GM21717 (cell line): ENCODE measurements around the gene HIP1R.

Experiments
- ATAC-seq: cut with Tn5 transposase; IDR thresholded peaks from one replicate; pipeline ENCODE4 v1.9.1; 2021; ENCODE audit warnings: mild to moderate bottlenecking, moderate library complexity; ENCODE audit not compliant: unreplicated experiment

The HIP1R gene

DNA sequence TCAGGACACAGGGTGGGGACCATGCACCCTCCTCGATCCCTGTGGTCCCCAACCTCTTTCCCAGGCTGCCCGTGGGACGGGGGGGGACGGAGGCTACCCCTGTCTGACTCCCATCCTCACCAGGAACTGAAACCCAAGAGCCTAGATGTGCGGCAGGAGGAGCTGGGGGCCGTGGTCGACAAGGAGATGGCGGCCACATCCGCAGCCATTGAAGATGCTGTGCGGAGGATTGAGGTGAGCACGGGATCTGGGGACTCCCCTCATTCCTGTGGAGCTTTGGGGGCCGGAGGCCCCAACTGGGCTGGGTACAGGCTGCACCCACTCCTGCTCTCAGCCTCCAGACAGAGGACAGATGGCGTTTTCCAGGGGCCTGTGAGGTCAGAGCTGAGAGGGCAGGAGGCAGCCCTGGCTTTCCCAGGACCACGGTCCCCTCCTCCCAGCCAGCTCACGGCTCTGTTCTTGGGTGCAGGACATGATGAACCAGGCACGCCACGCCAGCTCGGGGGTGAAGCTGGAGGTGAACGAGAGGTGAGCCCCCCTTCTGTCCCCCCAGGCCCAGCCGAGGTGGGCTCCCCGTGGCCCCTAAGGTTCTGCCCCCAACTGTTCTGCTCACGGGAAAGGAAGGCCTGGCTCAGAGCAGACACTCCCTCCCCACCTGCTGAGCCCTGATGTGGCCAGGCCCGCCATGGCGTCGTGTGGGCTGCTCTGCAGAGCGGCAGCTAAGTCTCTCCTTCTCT, 24.2 kb downstream of the HIP1R start:
- no peak for ATAC-seq

DNA sequence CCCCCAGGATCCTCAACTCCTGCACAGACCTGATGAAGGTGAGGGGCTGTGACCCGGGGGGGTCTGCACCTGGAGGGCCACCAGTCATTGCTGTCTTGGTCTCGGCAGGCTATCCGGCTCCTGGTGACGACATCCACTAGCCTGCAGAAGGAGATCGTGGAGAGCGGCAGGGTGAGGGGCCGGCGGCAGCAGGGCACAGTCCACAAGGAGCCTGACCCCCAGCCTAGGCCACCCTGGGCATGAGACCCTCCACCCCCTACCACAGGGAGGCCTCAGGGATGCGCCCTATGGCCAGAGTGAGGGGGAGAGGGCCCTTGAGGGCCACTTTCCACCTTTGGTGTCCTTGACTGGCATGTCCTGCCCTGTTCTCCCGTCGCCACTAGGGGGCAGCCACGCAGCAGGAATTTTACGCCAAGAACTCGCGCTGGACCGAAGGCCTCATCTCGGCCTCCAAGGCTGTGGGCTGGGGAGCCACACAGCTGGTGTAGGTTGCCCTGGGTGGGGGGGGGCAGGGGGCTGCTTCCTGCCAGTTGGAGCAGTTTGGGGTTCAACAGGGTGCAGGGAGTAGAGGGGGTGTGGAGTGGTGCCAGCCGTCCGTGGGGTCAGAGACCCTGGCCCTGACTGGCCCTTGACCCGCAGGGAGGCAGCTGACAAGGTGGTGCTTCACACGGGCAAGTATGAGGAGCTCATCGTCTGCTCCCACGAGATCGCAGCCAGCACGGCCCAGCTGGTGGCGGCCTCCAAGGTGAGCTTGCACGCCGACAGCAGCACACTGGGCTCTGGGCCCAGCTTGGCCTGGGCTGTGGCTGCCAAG, 25.0 kb downstream of the HIP1R start:
- ATAC-seq: peak; percentile 50

DNA sequence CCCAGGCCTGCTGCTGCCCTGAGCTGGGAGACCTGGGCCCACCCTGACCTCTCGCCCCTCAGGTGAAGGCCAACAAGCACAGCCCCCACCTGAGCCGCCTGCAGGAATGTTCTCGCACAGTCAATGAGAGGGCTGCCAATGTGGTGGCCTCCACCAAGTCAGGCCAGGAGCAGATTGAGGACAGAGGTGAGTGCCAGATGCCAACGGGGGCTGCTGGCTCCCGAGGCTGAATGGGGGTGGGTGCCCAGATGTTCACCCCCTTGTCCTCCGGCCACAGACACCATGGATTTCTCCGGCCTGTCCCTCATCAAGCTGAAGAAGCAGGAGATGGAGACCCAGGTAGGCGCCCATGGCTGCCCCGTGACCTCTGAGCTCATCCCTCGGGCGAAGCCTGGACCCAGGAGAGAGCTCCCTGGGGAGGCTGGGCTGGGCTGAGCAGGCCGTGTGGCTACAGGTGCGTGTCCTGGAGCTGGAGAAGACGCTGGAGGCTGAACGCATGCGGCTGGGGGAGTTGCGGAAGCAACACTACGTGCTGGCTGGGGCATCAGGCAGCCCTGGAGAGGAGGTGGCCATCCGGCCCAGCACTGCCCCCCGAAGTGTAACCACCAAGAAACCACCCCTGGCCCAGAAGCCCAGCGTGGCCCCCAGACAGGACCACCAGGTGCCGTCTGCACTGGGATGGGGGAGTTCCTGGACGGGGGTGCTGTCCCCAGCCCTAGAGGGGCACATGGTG, 25.8 kb downstream of the HIP1R start:
- no peak for ATAC-seq

DNA sequence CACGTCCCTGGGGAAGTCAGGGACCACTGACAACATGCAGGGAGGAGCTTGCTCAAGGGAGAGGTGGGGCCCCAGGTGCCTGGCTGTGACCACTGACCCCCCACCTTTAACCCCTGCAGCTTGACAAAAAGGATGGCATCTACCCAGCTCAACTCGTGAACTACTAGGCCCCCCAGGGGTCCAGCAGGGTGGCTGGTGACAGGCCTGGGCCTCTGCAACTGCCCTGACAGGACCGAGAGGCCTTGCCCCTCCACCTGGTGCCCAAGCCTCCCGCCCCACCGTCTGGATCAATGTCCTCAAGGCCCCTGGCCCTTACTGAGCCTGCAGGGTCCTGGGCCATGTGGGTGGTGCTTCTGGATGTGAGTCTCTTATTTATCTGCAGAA, 26.3 kb downstream of the HIP1R start:
- ATAC-seq: no peak

DNA sequence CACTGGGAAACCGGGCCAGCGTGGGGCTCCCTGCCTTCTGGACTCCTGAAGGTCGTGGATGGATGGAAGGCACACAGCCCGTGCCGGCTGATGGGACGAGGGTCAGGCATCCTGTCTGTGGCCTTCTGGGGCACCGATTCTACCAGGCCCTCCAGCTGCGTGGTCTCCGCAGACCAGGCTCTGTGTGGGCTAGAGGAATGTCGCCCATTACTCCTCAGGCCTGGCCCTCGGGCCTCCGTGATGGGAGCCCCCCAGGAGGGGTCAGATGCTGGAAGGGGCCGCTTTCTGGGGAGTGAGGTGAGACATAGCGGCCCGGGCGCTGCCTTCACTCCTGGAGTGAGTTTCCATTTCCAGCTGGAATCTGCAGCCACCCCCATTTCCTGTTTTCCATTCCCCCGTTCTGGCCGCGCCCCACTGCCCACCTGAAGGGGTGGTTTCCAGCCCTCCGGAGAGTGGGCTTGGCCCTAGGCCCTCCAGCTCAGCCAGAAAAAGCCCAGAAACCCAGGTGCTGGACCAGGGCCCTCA, 26.9 kb downstream of the HIP1R start:
- ATAC-seq: no peak

DNA sequence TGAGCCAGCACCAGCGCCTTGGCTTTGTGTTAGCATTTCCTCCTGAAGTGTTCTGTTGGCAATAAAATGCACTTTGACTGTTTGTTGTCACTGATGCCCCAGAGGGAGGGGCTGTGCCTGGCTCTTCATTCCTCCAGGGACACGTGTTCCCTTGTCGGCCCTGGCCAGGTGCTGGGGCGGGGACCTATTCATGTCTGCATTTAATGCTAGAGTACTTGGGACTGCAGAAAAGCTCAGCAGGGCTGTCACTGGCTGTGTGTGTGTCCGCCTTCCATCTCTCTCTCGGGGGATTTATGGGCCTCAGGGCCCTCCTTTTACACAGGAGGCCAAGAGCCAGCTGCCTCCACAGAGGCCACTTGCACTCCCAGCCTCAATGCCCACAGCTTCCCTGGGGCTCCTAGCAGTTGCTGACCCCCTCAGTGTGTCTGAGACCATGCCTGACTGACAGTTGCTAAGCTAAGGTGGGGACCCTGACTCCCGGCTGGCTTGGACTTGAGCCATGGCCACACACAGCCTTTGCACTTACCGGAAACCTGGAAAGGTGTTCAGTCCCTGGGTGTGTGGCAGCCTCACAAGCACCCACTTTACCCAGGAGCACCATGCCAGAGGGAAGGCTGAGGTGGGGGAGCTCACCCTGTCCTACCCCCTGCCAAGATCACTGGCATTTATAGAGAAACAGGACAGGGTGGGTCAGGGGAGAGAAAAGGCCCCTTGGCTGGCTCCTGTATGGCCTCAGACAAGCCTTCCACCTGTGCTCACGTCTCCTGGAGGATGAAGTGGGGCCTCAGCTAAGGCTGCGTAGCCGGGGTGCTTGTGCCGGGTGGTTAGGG, 27.8 kb downstream of the HIP1R start:
- ATAC-seq: no peak

DNA sequence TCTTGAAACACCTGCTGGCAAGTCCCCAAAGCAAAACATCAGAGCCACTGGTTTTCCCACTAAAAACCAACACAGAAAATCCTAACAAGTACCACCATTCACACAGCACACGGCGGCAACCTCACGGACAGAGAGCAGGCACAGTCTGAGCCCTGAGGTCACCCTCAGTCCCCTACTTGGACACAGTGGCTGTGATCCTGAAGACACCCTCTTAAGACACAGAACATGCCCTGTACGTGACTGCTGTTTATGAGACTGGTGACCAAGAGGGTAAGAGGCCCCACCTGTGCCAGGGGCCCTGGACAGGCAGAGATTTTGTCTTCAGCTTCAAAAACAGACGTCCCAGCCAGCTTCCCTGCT, 29.6 kb downstream of the HIP1R start:
- no peak for ATAC-seq

DNA sequence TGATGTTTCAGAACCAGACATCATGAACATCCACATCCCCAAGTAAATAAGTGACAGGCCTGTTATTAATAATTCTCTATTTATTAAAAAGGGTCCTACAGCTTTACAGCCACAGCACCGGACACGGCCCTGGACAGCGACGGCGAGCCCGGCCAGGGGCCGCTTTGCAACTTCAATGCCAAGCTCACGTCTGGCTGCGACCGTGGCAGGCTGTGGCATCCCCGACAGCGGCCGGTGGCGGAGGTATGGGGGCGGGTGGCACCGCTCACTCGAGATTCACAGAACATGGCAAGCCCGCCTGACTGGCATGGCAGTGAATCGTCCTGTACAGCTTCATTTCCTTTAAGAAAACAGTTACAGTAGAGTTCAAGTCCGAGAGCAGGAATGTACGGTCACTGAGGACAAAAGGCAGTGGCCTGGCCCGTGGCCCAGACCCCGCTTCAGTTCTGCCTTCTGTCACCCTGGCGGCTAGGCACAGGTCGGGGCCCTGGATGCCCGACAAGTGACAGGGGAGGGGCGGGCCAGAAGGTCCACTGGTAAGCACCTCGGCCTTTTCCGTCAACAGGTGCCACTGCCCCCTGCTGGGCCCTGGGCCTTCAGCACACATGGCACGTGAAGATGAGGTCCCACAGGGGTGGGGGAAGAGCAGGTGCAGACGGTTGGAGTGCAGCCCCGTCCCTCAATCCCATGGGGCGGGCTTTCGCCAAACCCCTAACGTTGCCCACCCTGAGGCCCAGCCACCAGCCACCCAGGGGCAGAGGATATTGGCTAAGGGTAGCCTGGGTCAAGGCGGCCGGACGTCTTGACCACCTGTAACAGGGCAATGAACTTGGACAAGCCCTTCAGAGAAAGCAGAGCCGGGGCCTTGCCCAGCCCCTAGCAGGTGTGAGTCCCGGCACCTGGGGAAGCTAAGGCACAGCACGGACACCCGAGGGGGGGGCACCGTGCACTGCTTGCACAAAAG, 30.3 kb downstream of the HIP1R start:
- ATAC-seq: no peak

DNA sequence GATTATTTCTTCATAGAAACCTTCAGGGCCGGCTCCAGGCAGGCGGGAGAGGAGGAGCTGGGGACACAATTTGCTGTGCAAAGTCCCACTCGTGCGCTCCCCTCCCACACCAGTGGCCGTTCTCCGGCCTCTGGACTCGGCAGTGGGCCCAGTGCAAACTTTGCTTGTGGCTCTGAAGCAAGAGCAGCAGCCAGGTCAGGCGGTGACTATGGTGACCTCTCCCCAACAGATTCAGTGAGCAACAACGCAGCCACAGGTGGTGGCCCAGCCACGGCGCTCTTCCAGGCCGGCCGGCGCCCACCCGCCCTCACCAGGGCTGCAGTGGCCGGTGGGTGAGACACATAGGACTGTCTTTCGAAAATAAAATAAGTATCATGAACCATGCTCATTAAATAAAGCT, 31.1 kb downstream of the HIP1R start:
- ATAC-seq: no peak

DNA sequence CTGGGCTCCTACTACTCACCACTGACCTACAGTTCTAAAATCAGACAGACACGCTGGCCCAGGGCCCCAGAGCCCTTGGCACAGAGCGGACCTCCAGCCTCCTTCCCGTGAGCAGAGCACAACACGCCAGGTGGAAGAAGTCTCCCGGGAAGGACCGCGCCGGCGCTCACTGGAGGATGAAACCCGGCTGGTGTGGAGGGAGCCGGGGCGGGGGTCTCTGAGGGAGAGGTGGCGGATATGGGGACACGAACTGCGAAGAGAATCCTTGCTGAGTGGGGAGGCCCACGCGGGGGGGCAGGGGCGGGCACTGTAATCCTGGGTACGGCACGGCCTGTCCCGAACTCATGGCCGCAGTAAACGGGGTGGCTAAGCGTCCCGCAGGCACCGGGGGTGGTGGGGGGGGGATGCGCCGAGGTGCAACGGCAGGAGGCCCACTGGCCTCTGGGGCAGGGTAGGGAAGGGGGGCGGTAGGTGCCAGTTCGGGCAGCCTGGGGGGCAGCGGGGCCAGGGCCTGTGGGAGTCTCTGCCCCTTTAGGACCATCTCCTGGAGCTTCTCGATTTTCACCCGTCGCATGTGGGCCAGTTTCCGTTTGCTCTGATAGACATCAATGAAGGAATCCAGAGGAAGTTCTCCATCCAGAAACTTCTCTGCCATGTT, 31.8 kb downstream of the HIP1R start:
- no peak for ATAC-seq

DNA sequence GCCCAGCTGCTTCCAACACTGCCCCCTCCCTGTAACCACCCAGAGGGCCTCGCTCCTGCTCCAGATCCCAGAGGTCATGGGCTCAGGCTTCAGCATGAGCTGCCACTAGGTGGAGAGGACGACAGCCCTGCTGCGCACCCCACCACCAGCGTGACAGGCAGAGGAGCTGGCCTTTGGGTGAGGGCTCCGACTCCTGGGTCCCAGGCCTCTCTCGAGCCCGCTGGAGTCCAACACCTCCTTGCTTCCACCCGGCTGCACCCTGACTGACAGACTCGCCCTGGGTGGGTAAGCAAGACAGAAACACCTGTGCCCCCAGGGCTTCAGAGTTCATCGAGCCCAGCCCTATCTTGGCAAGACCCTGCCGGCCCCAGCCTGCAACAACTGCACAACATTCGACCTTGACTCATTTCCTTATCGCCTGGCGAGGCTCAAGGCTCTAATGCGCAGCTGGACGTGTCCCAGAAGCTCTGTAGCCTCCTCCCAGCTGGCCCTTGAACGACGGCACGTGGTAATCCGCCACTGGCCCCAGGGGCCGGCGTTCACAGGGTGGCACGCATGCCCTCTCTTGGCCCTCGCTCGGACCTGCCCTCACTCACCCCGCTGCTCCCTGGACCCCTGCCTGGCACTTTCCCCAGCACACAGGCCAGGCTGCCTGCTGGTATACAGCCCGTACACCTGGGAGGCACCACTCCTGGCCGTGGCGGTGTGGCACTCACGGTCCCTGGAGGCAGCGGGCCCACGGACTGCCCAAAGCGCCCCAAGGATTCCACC, 32.6 kb downstream of the HIP1R start:
- no peak for ATAC-seq

DNA sequence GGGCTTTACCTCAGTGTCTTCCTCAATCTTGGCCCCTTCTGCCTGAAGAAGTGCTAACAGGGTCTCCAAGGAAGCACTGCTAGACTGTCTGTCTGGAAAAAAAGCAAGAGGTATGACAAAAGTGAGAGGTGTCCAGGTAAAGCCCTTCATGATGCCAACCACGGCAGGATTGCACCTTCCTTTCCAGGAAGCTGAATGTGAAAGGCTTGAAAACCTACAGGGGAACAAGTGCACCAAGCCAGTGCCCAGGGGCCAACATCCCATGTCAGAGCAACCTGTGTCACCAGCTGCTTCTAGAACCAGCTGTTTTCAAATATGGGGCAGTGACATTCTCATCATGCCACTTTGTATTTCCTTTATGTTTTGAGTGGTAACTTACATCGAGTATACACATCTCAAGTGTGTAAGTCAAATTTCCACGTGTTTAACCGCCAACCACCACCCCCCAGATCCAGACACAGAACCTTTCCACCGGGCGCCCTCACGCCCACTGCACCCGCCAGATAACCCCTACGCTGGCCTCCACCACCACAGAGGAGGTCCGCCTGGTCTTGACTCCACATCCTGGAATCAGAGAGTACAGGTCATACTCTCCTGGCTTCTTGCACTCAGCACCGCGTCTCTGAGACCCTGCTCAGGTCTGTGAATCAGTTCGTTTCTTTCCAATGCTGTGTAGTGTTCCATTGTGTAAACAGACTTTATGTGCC, 33.4 kb downstream of the HIP1R start:
- no peak for ATAC-seq

DNA sequence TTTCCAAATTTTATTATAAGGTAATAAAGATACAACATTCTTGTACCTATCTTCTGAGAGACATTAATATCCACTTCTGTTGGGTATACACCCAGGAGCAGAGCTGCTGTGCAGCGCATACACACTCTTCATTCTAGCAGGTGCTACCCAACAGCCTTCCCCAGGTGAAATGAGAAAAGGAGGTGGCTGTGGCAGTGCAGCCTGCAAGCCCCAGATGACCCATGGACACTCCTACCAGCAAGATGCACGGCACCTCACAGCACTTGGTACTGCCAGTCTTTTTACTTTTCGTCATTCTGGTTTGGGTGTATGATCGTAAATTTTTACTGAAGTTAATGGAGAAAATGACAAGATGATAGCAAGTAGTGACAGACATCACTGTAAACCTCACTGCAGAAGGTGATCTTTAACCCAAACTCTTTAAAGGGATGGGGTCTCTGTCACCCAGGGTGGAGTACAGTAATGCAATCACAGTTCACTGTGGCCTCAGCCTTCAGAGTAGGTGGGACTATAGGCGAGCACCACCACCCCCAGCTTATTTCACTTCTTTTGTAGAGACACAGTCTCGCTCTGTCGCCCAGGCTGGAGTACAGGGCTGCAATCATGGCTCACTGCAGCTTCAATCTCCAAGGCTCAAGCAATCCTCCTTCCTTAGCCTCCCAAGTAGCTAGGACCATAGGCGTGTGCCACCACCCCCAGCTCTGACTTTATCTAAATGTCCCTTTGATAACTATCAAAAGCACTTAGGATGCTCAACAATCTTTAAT, 34.1 kb downstream of the HIP1R start:
- ATAC-seq: no peak

DNA sequence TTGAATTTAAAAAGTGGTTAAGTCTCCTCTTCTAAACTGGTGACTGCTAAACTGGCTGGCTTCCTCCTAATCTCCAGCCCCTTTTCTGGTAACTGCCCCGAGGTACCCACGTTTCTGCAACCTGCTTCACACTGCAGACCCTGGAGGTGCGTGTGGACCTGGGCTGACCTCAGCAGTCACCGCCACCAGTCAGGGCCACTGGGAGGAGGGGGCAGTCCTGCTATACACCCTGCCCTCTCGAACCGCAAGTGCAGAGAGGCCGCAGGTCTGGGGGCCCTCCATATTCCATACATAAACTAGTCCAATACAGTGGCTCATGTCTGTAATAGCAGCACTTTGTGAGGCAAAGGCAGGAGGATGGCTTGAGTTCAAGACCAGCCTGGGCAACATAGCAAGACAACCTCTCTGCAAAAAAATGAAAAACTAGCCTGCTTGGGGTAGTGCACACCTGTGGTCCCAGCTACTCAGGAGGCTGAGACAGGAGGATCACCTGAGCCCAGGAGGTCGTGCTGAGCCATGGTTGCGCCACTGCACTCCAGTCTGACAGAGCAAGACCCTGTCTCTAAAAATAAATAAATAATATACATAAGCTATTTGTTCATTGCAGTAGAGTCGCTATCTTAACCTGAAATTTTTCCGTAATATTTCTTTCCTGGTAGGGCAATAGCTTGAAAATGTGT, 35.0 kb downstream of the HIP1R start:
- no peak for ATAC-seq

DNA sequence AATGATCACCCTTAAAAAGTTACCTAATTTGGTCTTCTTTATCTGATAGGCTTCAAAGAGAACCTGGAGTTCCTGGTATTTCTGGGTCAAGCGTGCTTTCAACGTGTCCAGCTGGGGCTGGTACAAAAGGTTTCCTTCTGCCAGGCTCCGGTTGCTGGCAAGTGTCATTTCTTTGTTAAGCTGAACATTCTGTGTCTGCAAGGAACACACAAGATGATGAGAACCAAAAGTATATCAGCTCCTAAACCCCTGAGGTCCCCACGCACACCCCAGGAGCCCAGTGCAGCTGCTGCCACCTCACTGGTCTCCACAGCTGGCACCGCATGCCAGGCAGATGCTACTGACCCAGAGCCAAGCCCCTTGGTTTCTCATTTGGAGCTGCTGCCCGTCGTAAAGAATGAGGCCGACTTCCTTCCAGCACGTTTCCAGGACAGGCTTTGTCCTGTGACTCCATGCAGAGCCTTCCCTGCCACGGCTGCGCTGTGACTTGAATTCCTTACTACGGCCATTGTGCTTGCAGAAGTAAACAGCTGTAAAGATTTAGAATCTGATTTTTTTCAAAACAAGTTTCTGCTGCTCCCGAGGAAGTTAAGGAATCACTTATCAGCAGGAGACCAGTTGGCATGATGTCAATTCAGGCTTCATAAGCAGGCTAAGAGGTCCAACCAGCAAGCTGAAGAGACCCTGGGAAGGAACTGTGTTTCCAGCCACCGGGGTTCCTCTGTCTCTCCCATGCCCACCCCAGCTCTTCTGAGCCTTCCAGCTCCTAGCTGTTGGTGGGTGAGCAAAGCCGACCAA, 35.8 kb downstream of the HIP1R start:
- ATAC-seq: no peak
